Parietal lobe (tissue), 1 donor: Measurements from ENCODE around the gene KBTBD2. TPM values are rescaled to one million over a fixed set of nuclear protein-coding genes. Genes with fewer than 3 reads are reported as not detected.

Experiments used
- total RNA-seq: library from RNA; depleted of rRNA; stranded (reverse); fragments of >200 nt; gene quantifications from one replicate; pipeline ENCODE4 v1.2.3, GENCODE V29; 2014

The KBTBD2 gene
- total RNA-seq: 122 TPM

GRCh38 chr7:32891043-32891799 lies at the start of gene KBTBD2:
Gene KBTBD2 (minus strand): TSS chr7:32891760. CDS start chr7:32879604, 12,156 bp downstream.

Other genes with a start within 250 kb of the KBTBD2 start
- 36.6 TPM for gene FKBP9, start 65.7 kb upstream of the KBTBD2 start, total RNA-seq
- 83.9 TPM for gene NT5C3A, start 171.0 kb upstream of the KBTBD2 start, total RNA-seq
- gene RP9, start 217.6 kb upstream of the KBTBD2 start, total RNA-seq: 10.0 TPM
- gene BBS9, start 237.8 kb upstream of the KBTBD2 start, total RNA-seq: 102 TPM